Breast epithelium (tissue), 3 donors: ENCODE results near the gene IL1RAP.

Experiments
- POLR2AphosphoS5 ChIP-seq, 3 donors: sonication (generic); formaldehyde crosslinking; IDR thresholded peaks; one replicate each; pipeline ENCODE4 v1.6.1; 2017; ENCODE audit warnings: antibody characterized with exemption in 3 of 3
- TF ChIP-seq, protein P1 (sequence below), 3 donors: fragments of 450-650 bp; IDR thresholded peaks; one replicate each; pipeline ENCODE4 v1.5.1; 2016 to 2017; ENCODE audit warnings: antibody characterized with exemption in 3 of 3, mild to moderate bottlenecking in 3 of 3, moderate library complexity in 3 of 3

DNA sequence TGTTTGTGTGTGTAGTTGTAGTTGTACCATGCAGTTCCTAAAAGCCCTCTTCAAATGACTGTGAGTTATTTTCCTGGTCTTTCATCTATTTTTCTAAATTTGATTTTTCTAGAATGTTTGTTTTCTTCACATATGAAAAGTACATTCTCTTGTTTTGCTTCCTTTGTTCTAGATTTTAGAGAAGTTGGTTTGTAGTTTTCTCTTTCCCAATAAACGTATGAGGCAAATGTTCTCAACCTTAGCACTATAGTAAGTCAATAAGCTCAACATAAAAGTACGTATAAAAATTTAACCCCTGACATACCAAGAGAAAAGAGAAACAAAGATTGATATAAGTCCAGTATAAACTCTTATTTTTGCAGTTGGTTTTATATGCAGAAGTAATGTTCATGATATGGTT is 74.7 kb downstream of the IL1RAP start:
- no peak for TF ChIP-seq POLR2AphosphoS5 (IDR thresholded peaks at IDR 0.05)
- TF ChIP-seq, protein P1, sequence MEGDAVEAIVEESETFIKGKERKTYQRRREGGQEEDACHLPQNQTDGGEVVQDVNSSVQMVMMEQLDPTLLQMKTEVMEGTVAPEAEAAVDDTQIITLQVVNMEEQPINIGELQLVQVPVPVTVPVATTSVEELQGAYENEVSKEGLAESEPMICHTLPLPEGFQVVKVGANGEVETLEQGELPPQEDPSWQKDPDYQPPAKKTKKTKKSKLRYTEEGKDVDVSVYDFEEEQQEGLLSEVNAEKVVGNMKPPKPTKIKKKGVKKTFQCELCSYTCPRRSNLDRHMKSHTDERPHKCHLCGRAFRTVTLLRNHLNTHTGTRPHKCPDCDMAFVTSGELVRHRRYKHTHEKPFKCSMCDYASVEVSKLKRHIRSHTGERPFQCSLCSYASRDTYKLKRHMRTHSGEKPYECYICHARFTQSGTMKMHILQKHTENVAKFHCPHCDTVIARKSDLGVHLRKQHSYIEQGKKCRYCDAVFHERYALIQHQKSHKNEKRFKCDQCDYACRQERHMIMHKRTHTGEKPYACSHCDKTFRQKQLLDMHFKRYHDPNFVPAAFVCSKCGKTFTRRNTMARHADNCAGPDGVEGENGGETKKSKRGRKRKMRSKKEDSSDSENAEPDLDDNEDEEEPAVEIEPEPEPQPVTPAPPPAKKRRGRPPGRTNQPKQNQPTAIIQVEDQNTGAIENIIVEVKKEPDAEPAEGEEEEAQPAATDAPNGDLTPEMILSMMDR (IDR thresholded peaks at IDR 0.05): no peak
